Activated naive CD4-positive, alpha-beta T cell treated with anti-CD3 and anti-CD28 coated beads, Interleukin-2, amount 10 ng/mL, durations not matched to agents 7 days and 5 days (primary cell): ENCODE results near the gene PSORS1C2.

Source experiments
- CTCF ChIA-PET: fragments of 350-600 bp; sonication (Branson Sonifier 250); formaldehyde crosslinking; loops from one replicate; lab custom pipeline; 2021; ENCODE audit warnings: antibody characterized with exemption; lab: Charles Lee
- DNase-seq: peaks from one replicate; pipeline ENCODE4 v3.0.0-alpha.2; 2020
- H3K27ac Mint-ChIP-seq: one replicate; pipeline ENCODE4 v1.8.0; 2021; ENCODE audit warnings: mild to moderate bottlenecking, moderate library complexity, mixed read lengths
- H3K27me3 Mint-ChIP-seq: one replicate; pipeline ENCODE4 v1.8.0; 2021; ENCODE audit warnings: mild to moderate bottlenecking, mixed read lengths
- H3K36me3 Mint-ChIP-seq: one replicate; pipeline ENCODE4 v1.8.0; 2021; ENCODE audit warnings: mixed read lengths
- H3K4me1 Mint-ChIP-seq: one replicate; pipeline ENCODE4 v1.8.0; 2021; ENCODE audit warnings: mixed read lengths
- H3K4me3 Mint-ChIP-seq: one replicate; pipeline ENCODE4 v1.8.0; 2021; ENCODE audit warnings: mild to moderate bottlenecking, moderate library complexity, mixed read lengths
- H3K9me3 Mint-ChIP-seq: one replicate; pipeline ENCODE4 v1.8.0; 2021; ENCODE audit warnings: mixed read lengths

PSORS1C2 gene

GRCh38 chr6:31110825-31111582, 27.9 kb downstream of the PSORS1C2 start:
- no peak for DNase-seq
- H3K4me3 Mint-ChIP-seq: no peak overlapping the region

GRCh38 chr6:31107052-31107451, 31.8 kb downstream of the PSORS1C2 start:
- Mint-ChIP-seq H3K27ac (no peak overlapping the region), H3K9me3 (no peaks in the 10 kb centered on the region), H3K4me3 (no peak overlapping the region), H3K36me3 (no peaks in the 10 kb centered on the region), H3K4me1 (peaks cover 3% of the 10 kb centered on the region), H3K27me3 (peaks cover 42% of the 10 kb centered on the region)
- CTCF ChIA-PET: no interaction called here
- no peak for DNase-seq

More at GRCh38 chr6:31110825-31111582, 27.9 kb downstream of the PSORS1C2 start:
- no peaks in the 10 kb centered on the region for H3K36me3 Mint-ChIP-seq
- no peak overlapping the region for H3K27ac Mint-ChIP-seq
- no peaks in the 10 kb centered on the region for H3K9me3 Mint-ChIP-seq
- CTCF ChIA-PET: interaction anchor here (0.6 to 1.2 kb wide), 2 partner anchors 8 to 12 kb away, joined by 3 to 5 read pairs; no protein-coding TSS in a partner anchor
- peaks cover 63% of the 10 kb centered on the region for H3K27me3 Mint-ChIP-seq
- H3K4me1 Mint-ChIP-seq: no peaks in the 10 kb centered on the region

DNA sequence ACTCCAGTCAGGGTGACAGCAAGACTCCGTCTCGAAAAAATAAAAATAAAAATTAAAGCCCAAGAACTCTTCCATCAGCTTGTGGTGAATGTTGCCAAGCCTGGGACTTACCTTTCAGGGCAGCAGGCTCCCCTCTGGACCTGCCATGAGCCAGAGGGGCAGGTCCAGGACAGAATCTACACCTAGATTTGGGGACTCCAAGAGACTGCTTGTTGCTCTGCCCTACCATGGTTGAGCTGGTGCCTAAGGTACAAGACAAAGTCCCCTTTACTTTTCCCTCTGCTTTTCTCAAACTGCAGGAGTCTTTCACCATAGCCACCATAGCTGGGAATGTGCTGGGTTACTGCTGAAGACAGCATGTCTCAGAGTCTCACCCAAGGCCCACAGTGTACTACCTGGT, 35.7 kb downstream of the PSORS1C2 start:
- Mint-ChIP-seq H3K27me3 (peaks cover 24% of the 10 kb centered on the region), H3K4me3 (no peak overlapping the region), H3K4me1 (peaks cover 3% of the 10 kb centered on the region), H3K36me3 (no peaks in the 10 kb centered on the region), H3K27ac (no peak overlapping the region), H3K9me3 (no peaks in the 10 kb centered on the region)
- DNase-seq: no peak
- CTCF ChIA-PET: interaction anchor here (0.6 to 1.5 kb wide), 5 partner anchors 9 to 243 kb away, joined by 3 to 5 read pairs (median 4); partner anchors contain the start of gene C6orf15

- Mint-ChIP-seq H3K27me3 (peaks cover 14% of the 10 kb centered on the region), H3K9me3 (no peaks in the 10 kb centered on the region), H3K36me3 (peaks cover 3% of the 10 kb centered on the region), H3K27ac (no peak overlapping the region), H3K4me3 (no peak overlapping the region), H3K4me1 (peaks cover 36% of the 10 kb centered on the region)
- DNase-seq: no peak
- CTCF ChIA-PET: no interaction called here
These were observed 40.4 kb downstream of the PSORS1C2 start for GRCh38 chr6:31098449-31098938.

GRCh38 chr6:31096656-31097055, 42.2 kb downstream of the PSORS1C2 start:
- no peak for DNase-seq
- CTCF ChIA-PET: interaction anchor here (1.6 kb wide), 1 partner anchor 10 kb away, joined by 8 read pairs; no protein-coding TSS in a partner anchor
- peaks cover 37% of the 10 kb centered on the region for H3K4me1 Mint-ChIP-seq
- H3K36me3 Mint-ChIP-seq: peaks cover 3% of the 10 kb centered on the region
- H3K4me3 Mint-ChIP-seq: no peak overlapping the region
- no peak overlapping the region for H3K27ac Mint-ChIP-seq
- H3K27me3 Mint-ChIP-seq: peaks cover 9% of the 10 kb centered on the region
- H3K9me3 Mint-ChIP-seq: no peaks in the 10 kb centered on the region

- H3K4me1 Mint-ChIP-seq: peaks cover 37% of the 10 kb centered on the region
- CTCF ChIA-PET: interaction anchor here (1.6 kb wide), 1 partner anchor 9 kb away, joined by 8 read pairs; no protein-coding TSS in a partner anchor
- peaks cover 6% of the 10 kb centered on the region for H3K27me3 Mint-ChIP-seq
- H3K36me3 Mint-ChIP-seq: peaks cover 3% of the 10 kb centered on the region
- H3K4me3 Mint-ChIP-seq: no peak overlapping the region
- H3K9me3 Mint-ChIP-seq: no peaks in the 10 kb centered on the region
- no peak overlapping the region for H3K27ac Mint-ChIP-seq
- DNase-seq: no peak
These were observed 42.7 kb downstream of the PSORS1C2 start for GRCh38 chr6:31096215-31096614.

DNA sequence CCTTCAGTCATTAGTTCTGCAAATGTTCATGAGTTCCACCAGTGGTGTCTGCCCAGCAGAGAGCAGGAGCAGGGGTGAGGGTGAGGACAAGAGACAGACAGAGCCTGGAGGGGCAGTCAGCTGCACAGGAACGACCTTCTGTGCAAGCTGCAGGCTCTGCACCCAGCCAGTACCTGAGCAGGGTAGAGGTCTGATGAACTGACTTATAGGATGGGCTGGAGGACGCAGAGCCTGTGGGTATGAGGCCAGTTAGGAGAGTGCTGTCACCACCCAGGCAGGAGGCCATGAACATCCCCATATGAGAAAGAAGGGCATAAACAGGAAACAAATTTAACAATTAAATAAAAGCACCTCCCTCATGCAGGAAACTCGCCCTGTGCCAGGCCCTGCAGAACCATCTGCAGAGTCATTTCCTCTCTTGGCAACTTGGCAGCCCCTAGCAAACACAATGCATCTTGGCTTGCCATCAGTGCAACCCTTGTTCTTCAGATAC, 44.4 kb downstream of the PSORS1C2 start:
- Mint-ChIP-seq H3K4me3 (no peak overlapping the region), H3K27ac (peak overlapping the region; percentile 91), H3K27me3 (peaks cover 13% of the 10 kb centered on the region), H3K4me1 (peaks cover 37% of the 10 kb centered on the region), H3K9me3 (no peaks in the 10 kb centered on the region), H3K36me3 (peaks cover 3% of the 10 kb centered on the region)
- DNase-seq: peak; percentile 60
- CTCF ChIA-PET: interaction anchor here (1.5 to 1.7 kb wide), 3 partner anchors 15 to 272 kb away, joined by 3 to 13 read pairs (median 4); no protein-coding TSS in a partner anchor

DNA sequence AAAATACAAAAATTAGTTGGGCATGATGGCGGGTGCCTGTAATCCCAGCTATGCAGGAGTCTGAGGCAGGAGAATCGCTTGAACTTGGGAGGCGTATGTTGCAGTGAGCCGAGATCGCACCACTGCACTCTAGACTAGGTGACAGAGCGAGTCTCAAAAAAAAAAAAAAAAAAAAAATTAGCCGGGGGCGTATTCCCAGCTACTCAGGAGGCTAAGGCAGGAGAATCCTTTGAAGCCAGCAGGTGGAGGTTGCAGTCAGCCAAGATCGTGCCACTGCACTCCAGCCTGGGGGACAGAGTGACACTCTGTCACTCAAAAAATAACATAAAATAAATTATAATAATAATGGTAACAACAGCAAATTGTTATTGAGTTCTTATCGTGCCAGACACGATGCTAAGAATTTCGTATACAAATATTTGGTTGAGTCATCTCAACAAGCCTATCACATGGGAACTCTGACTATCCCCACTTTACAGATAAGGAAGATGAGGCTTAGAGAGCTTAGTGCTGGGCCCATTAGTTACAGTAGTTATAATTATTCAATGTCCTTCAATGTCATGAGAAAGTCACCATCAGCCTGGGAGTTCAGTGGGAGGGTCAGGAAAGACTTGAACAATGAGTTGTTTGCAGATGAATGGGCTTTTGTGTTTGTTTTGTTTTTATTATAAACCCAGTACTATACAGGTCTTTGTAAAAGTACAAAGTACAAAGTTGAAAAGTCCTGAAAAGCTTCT, 45.9 kb downstream of the PSORS1C2 start:
- CTCF ChIA-PET: interaction anchor here (0.7 to 2.5 kb wide), 7 partner anchors 10 to 560 kb away, joined by 3 to 13 read pairs (median 4); no protein-coding TSS in a partner anchor
- Mint-ChIP-seq H3K27me3 (peaks cover 13% of the 10 kb centered on the region), H3K9me3 (no peaks in the 10 kb centered on the region), H3K4me1 (peaks cover 37% of the 10 kb centered on the region), H3K4me3 (no peak overlapping the region), H3K36me3 (peaks cover 3% of the 10 kb centered on the region), H3K27ac (no peak overlapping the region)
- no peak for DNase-seq

DNA sequence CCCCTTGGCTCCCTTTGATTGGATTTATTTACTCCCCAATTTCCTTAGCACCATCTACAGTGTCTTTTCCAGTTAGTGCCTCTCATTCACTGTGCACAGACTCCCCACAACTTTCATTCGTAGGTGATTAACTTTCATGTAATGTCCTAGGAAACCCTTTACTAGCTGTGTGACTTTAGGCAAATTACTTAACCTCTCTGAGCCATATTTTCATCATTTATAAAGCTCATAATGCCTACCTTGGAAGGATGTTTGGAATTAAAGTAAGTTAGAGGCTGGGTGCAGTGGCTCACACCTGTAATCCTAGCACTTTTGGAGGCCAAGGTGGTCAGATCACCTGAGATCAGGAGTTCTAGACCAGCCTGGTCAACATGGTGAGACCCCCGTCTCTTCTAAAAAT, 46.6 kb downstream of the PSORS1C2 start:
- Mint-ChIP-seq H3K9me3 (no peaks in the 10 kb centered on the region), H3K27me3 (peaks cover 17% of the 10 kb centered on the region), H3K4me3 (no peak overlapping the region), H3K4me1 (peaks cover 35% of the 10 kb centered on the region), H3K36me3 (peaks cover 3% of the 10 kb centered on the region), H3K27ac (no peak overlapping the region)
- DNase-seq: no peak
- CTCF ChIA-PET: interaction anchor here (1.4 to 2.5 kb wide), 2 partner anchors 10 to 13 kb away, joined by 4 to 8 read pairs; no protein-coding TSS in a partner anchor

- peaks cover 35% of the 10 kb centered on the region for H3K4me1 Mint-ChIP-seq
- H3K9me3 Mint-ChIP-seq: no peaks in the 10 kb centered on the region
- DNase-seq: no peak
- H3K27me3 Mint-ChIP-seq: peaks cover 17% of the 10 kb centered on the region
- H3K36me3 Mint-ChIP-seq: peaks cover 3% of the 10 kb centered on the region
- H3K27ac Mint-ChIP-seq: no peak overlapping the region
- CTCF ChIA-PET: interaction anchor here (2.5 kb wide), 1 partner anchor 12 kb away, joined by 8 read pairs; no protein-coding TSS in a partner anchor
- no peak overlapping the region for H3K4me3 Mint-ChIP-seq
These were observed 47.2 kb downstream of the PSORS1C2 start for GRCh38 chr6:31091680-31092079.

DNA sequence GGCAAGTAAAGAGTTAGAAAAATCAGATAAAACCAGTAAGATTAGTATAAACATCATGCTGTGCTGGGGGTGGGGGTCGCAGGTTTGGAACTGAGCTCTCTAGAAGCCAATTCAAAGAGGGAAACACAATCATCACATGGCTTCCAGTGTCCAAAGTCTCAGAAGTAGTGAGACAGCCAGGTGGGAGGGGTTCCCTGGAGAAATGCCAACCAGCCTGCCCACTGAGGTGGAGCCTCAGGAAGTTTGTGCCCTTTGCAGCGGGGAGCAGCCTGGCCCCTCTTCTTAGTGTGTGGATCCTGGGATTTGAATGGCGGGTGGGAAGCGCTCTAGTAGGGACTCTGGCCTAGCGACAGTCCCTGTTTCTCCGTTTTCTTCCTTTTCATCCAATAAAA, 47.9 kb downstream of the PSORS1C2 start:
- H3K27me3 Mint-ChIP-seq: peaks cover 20% of the 10 kb centered on the region
- H3K4me3 Mint-ChIP-seq: no peak overlapping the region
- no peaks in the 10 kb centered on the region for H3K9me3 Mint-ChIP-seq
- no peak for DNase-seq
- peaks cover 3% of the 10 kb centered on the region for H3K36me3 Mint-ChIP-seq
- no peak overlapping the region for H3K27ac Mint-ChIP-seq
- H3K4me1 Mint-ChIP-seq: peaks cover 31% of the 10 kb centered on the region
- CTCF ChIA-PET: interaction anchor here (2.5 kb wide), 1 partner anchor 11 kb away, joined by 8 read pairs; no protein-coding TSS in a partner anchor

GRCh38 chr6:31090275-31090972, 48.4 kb downstream of the PSORS1C2 start:
- Mint-ChIP-seq H3K27ac (no peak overlapping the region), H3K27me3 (peaks cover 23% of the 10 kb centered on the region), H3K9me3 (no peaks in the 10 kb centered on the region), H3K4me3 (no peak overlapping the region), H3K36me3 (peaks cover 3% of the 10 kb centered on the region), H3K4me1 (peaks cover 26% of the 10 kb centered on the region)
- DNase-seq: no peak
- CTCF ChIA-PET: interaction anchor here (2.5 kb wide), 1 partner anchor 11 kb away, joined by 8 read pairs; no protein-coding TSS in a partner anchor
